Activated CD4-positive, alpha-beta memory T cell treated with anti-CD3 and anti-CD28 coated beads, Interleukin-2, amount 10 ng/mL, durations not matched to agents 7 days and 5 days (primary cell): ENCODE measurements around the gene POR. TPM values are rescaled to one million over a fixed set of nuclear protein-coding genes. Genes with fewer than 3 reads are reported as not detected.

Source experiments
- CTCF ChIA-PET: fragments of 350-600 bp; sonication (Branson Sonifier 250); formaldehyde crosslinking; loops from one replicate; lab custom pipeline; 2021; ENCODE audit warnings: antibody characterized with exemption, inconsistent platforms; lab: Charles Lee
- POLR2A ChIA-PET: fragments of 350-600 bp; sonication (Branson Sonifier 250); formaldehyde crosslinking; loops from one replicate; lab custom pipeline; 2021; ENCODE audit warnings: antibody characterized with exemption; lab: Charles Lee
- DNase-seq: peaks from one replicate; pipeline ENCODE4 v3.0.0-alpha.2; 2020
- H3K27ac Mint-ChIP-seq: one replicate; pipeline ENCODE4 v1.8.0; 2021; ENCODE audit warnings: mild to moderate bottlenecking, mixed read lengths
- H3K27me3 Mint-ChIP-seq: one replicate; pipeline ENCODE4 v1.8.0; 2021; ENCODE audit warnings: mixed read lengths
- H3K36me3 Mint-ChIP-seq: one replicate; pipeline ENCODE4 v1.8.0; 2021; ENCODE audit warnings: low read depth, mixed read lengths
- H3K4me1 Mint-ChIP-seq: one replicate; pipeline ENCODE4 v1.8.0; 2021; ENCODE audit warnings: mixed read lengths
- H3K4me3 Mint-ChIP-seq: one replicate; pipeline ENCODE4 v1.8.0; 2021; ENCODE audit warnings: mild to moderate bottlenecking, mixed read lengths
- H3K9me3 Mint-ChIP-seq: one replicate; pipeline ENCODE4 v1.8.0; 2021; ENCODE audit warnings: mixed read lengths
- total RNA-seq, 2 experiments: library from RNA; stranded (reverse); gene quantifications; one replicate each; pipeline ENCODE4 v1.2.3, GENCODE V29; 2021

POR gene
- total RNA-seq, 2 experiments from 2014 or later: 34.0 to 45.3 TPM

DNA sequence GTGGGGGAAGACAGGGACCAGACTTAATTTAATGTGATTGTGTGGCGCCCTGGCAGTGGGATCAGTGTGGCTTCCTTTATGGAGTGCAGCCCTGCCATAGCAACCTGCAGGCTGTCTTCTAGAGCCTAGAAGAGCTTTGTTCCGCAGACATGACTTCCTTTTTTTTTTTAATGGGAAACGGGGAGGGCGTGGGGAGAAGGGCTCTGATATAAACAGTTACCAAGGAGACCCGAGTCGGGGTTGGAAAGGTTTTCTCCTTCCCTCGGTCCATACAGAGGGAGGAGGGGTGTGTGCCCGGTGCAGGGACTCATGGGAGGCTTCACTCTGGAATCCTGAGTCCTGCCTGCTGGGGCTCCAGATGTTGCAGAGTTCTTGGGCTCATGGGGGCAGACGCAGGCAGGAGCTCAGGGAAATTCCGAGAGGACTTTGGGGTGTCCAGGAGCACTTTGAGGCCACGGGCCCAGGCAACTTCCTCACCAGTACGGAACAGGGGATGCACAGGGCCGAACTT is 52.6 kb downstream of the POR start:
- DNase-seq: no peak
- no peak overlapping the region for H3K27ac Mint-ChIP-seq
- ChIA-PET CTCF (interaction anchor here (0.6 kb wide), 1 partner anchor 53 kb away, joined by 3 read pairs; no protein-coding TSS in a partner anchor), POLR2A (no interaction called here)
- H3K4me3 Mint-ChIP-seq: no peak overlapping the region
- peaks cover 3% of the 10 kb centered on the region for H3K36me3 Mint-ChIP-seq
- H3K4me1 Mint-ChIP-seq: peaks cover 3% of the 10 kb centered on the region
- no peaks in the 10 kb centered on the region for H3K27me3 Mint-ChIP-seq
- no peaks in the 10 kb centered on the region for H3K9me3 Mint-ChIP-seq

DNA sequence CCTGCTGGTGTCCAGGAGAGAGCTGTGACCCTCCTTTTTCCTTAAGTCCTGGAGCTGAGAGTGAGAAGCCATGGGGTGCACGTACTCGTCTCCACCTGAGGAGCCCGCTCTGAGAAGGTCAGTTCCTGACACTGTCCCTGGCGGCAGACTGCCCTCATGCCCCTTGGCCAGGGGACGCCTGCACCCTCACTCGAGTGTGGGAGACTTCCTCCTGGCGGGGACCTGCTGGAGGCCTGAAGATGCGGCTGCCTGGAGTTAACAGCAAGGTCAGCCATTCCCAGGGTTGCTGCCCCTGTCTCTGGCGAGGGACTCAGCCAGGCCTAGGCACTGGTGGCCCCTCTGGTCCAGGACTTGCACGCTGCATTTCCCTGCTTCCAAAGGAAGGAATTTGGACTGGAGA is 53.1 kb downstream of the POR start:
- POLR2A ChIA-PET: no interaction called here
- Mint-ChIP-seq H3K27ac (no peak overlapping the region), H3K4me1 (peaks cover 3% of the 10 kb centered on the region), H3K4me3 (no peak overlapping the region), H3K36me3 (peaks cover 3% of the 10 kb centered on the region), H3K9me3 (no peaks in the 10 kb centered on the region), H3K27me3 (no peaks in the 10 kb centered on the region)
- DNase-seq: no peak
- CTCF ChIA-PET: no interaction called here

DNA sequence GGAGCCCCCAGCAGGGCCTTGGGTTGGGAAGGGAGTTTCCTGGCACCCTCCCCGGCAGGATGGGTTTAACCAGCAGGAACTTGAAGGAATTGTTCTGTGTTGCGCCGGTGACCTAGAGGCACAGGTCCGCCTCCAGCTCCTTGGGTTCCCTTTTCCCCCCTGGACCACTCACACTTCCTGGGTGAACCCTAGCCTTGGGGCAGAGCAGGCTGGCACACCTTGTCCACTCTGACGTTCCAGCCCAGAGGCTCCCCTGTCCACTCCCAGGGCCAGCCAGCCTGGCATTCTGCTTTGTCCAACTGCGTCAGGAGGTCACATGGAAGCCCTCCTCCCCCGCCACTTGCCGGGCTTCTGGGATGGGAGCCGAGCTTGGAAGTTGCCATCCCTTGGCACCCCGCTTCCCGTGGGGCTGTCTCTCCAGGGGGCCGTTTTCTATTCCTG is 53.6 kb downstream of the POR start:
- CTCF ChIA-PET: no interaction called here
- Mint-ChIP-seq H3K4me3 (no peak overlapping the region), H3K27me3 (no peaks in the 10 kb centered on the region), H3K9me3 (no peaks in the 10 kb centered on the region), H3K27ac (no peak overlapping the region), H3K4me1 (peaks cover 3% of the 10 kb centered on the region), H3K36me3 (peaks cover 3% of the 10 kb centered on the region)
- POLR2A ChIA-PET: no interaction called here
- DNase-seq: no peak

DNA sequence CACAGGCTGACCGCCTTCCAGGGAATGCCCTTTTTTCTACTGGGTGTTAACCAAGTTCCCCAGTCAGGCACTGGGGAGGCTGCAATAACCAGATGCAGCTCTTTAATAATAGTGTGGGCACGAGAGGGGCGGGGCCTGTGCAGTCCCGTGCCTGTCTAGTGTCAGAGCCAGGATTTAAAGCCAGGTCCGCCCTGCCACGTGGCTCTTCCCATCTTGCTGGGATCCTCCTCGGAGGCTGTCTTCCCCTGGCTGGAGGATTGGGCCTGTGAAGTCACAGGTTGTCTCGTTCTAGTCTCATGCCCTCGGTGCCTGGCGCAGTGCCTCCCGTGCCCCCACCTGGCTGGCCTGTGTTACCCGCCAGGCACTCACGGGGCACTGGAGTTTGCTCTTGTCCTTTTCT is 54.2 kb downstream of the POR start:
- CTCF ChIA-PET: no interaction called here
- H3K4me3 Mint-ChIP-seq: no peak overlapping the region

DNA sequence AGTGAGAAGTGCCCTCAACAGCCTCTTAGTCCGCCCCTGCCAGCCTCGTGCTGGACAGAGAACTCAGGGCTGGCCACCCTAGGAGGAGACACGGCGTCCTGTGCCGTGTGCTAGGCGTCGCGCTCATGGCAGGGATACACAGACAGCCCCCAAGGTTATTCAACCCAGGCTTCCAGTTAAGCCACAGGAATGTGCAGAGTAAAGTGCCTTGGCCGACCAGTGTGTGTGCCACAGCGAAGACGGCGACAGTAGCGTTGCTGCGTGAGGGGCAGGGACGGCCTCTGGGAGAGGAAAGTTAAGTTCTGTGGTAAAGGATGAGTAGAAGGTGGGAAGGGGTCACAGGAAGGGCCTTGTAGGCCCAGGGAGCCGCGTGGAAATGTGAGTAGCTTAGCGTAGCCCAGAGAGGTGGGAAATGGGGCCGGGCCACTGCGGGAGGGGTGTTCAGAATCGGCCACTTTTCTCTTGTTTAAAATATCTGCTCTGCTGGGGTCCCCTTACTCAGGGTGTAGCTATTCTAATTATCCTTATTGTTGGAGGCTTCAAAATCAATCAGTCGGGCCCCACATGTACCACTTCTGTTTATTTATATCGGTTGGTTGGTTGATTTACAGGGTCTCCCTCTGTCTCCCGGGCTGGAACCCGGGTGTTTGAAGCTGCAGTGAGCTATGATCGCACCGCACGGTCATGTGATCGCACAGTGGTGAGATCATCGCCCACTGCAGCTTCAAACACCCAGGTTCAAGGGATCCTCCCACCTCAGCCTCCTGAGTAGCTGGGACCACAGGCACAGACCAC is 54.9 kb downstream of the POR start:
- ChIA-PET POLR2A (no interaction called here), CTCF (no interaction called here)
- H3K4me1 Mint-ChIP-seq: peaks cover 3% of the 10 kb centered on the region
- no peaks in the 10 kb centered on the region for H3K27me3 Mint-ChIP-seq
- no peak for DNase-seq
- peaks cover 9% of the 10 kb centered on the region for H3K36me3 Mint-ChIP-seq
- H3K27ac Mint-ChIP-seq: no peak overlapping the region
- no peak overlapping the region for H3K4me3 Mint-ChIP-seq
- no peaks in the 10 kb centered on the region for H3K9me3 Mint-ChIP-seq

More for the DNA sequence above, 54.2 kb downstream of the POR start:
- POLR2A ChIA-PET: no interaction called here
- Mint-ChIP-seq H3K27ac (no peak overlapping the region), H3K36me3 (peaks cover 9% of the 10 kb centered on the region), H3K4me1 (peaks cover 3% of the 10 kb centered on the region), H3K27me3 (no peaks in the 10 kb centered on the region), H3K9me3 (no peaks in the 10 kb centered on the region)
- no peak for DNase-seq

DNA sequence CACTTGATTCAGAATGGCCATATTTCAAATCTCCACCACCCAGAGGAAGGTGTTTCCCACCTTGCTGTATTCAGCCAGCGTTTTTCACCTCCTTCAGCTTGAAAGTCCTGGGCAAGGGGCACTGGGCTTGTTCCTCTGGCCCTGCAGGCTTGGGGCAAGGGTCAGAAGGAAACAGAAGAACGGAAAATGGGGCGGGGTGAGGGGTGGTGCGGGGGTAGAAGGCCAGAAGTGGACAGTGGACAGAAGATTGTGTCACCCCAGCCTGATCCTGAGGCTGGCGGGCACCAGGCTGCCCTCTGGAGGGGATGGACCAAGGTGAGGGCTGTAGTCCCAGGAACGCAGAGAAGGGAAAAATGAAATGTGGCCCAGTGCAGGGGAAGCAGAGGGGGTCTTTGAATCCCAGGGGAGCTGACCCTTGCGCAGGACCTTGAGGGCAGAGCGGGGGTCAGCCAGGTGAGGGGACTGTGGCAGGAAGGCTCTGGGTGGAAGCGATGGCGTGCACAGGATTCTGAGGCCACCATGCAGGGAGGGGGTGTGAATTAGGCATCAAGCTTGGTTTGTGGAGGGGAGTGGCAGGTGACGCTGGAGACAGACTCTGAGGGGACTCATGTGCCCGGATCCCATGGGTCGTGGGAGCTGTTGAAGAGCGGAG is 56.5 kb downstream of the POR start:
- Mint-ChIP-seq H3K4me3 (no peak overlapping the region), H3K27ac (no peak overlapping the region), H3K36me3 (peaks cover 9% of the 10 kb centered on the region), H3K27me3 (no peaks in the 10 kb centered on the region), H3K4me1 (peaks cover 3% of the 10 kb centered on the region), H3K9me3 (no peaks in the 10 kb centered on the region)
- CTCF ChIA-PET: no interaction called here
- POLR2A ChIA-PET: no interaction called here
- DNase-seq: no peak

DNA sequence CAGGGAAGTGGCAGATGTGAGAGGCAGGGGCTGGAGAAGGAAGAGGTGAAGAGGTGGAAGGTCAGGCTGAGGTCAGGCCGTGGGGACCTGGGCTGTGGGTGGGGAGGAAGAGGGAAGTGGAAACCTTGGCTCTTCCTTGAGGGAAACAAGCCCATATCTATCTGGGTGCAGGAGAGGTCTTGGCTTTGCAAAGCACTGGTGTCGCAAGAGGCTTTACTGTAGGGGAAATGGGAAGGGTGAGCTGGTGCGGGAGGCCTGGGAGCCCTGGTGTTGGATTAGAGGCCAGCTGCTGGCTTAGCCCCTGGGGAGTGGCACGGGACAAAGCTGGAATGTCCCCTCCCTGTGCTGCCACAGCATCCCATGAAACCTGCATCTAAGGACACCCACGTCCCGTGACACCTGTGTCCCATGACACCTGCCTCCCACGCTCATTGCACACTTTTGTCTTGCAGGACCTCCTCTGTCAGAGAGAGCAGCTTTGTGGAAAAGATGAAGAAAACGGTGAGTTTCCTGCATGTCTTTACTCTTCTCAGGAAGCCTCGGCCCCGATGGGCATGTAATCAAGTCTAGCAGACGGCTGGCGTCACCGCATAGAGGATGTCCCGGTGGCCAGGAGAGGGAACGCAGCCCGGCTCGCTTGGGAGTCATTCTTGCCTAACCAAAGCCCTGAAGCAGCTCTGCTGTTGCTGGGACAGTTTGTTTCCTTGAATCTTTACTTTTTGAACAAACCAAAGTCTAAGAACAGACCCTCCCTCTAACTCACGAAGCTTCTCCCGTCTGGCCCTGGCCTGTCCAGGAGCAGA is 57.2 kb downstream of the POR start:
- CTCF ChIA-PET: no interaction called here
- POLR2A ChIA-PET: no interaction called here
- Mint-ChIP-seq H3K9me3 (no peaks in the 10 kb centered on the region), H3K4me1 (peaks cover 3% of the 10 kb centered on the region), H3K27me3 (no peaks in the 10 kb centered on the region), H3K27ac (no peak overlapping the region), H3K4me3 (no peak overlapping the region), H3K36me3 (peaks cover 9% of the 10 kb centered on the region)
- DNase-seq: no peak

DNA sequence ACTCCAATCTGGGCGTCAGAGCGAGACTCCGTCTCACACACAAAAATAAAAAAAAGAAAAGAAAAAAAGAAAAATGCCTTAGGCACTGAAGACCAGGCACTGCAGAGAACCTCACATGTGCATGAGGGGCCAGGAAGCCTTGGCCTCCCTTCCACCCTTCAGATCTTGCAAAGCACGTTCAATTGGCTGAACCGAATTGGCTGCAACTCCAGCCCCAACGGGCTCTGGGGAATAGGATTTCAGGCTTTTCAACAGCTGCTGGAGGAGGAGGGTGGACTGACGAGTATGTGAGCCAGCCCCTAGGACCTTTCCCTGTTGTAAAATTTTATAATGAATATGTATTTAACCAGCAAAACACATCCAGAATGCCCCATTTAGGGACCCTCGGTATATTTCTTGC is 62.8 kb downstream of the POR start:
- no peaks in the 10 kb centered on the region for H3K27me3 Mint-ChIP-seq
- CTCF ChIA-PET: interaction anchor here (1.9 kb wide), 1 partner anchor 43 kb away, joined by 4 read pairs; no protein-coding TSS in a partner anchor
- no peak for DNase-seq
- POLR2A ChIA-PET: no interaction called here
- H3K9me3 Mint-ChIP-seq: no peaks in the 10 kb centered on the region
- H3K4me1 Mint-ChIP-seq: no peaks in the 10 kb centered on the region
- no peak overlapping the region for H3K27ac Mint-ChIP-seq
- H3K36me3 Mint-ChIP-seq: peaks cover 5% of the 10 kb centered on the region
- H3K4me3 Mint-ChIP-seq: no peak overlapping the region

DNA sequence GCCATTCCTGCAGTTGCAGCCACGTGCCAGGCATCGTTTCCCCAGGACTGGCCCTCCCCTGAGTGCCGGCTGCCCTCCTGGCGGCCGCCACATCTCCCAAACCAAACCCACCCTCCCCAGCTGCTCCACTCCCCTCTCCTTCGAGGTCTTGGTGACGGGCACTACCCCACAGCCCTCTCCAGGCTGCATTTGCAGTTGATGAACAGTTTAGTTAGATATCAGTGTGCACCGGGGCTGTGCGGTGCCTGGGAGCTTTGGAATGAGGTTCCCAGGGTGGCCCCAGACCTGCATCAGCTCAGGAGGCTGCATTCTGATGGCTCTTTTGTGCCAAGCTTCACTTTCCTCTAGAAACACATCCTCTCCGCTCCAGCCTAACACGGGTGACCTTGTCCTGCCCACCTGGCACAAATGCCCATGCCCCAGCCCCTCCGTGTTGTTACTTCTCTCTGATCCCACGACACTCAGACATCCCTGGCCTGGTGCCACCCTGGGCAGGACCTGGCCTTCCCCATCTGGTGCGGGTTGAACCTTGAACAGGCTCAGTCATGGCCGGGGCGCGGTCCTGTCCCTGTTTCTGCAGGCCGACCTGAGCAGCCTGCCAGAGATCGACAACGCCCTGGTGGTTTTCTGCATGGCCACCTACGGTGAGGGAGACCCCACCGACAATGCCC is 64.9 kb downstream of the POR start:
- H3K36me3 Mint-ChIP-seq: no peaks in the 10 kb centered on the region
- no peak overlapping the region for H3K4me3 Mint-ChIP-seq
- POLR2A ChIA-PET: no interaction called here
- H3K9me3 Mint-ChIP-seq: no peaks in the 10 kb centered on the region
- H3K4me1 Mint-ChIP-seq: no peaks in the 10 kb centered on the region
- no peaks in the 10 kb centered on the region for H3K27me3 Mint-ChIP-seq
- CTCF ChIA-PET: no interaction called here
- H3K27ac Mint-ChIP-seq: no peak overlapping the region
- no peak for DNase-seq

DNA sequence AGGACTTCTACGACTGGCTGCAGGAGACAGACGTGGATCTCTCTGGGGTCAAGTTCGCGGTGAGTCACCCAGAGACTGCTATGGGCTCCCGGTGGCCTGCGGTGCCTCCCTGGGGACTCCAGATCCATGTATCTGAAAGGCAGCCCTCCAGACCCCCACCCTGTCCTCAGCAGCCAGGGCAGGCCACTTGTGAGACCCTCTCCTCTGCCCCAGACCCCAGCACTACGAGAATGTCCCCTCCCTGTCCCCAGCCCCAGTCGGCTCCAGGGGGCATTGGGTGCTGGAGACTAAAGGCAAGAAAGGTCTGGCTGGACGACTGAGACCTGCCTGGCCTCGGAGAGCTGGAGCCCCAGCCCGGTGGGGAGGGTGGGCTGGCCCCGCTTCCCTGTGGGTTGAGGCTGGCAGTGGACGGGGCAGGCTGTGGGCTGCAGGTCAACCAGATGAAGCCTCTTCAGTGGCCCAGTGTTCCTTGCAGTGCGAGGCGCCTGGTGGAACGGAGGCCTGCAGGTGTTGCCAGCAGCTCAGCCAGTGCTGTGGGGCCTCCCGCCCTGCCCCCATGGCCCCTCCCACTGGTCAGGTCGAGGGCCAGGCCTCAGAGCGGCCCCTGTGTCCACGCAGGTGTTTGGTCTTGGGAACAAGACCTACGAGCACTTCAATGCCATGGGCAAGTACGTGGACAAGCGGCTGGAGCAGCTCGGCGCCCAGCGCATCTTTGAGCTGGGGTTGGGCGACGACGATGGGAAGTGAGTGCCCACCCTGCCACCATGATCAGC is 65.7 kb downstream of the POR start:
- Mint-ChIP-seq H3K36me3 (no peaks in the 10 kb centered on the region), H3K27me3 (no peaks in the 10 kb centered on the region), H3K4me3 (no peak overlapping the region), H3K27ac (no peak overlapping the region), H3K4me1 (no peaks in the 10 kb centered on the region), H3K9me3 (no peaks in the 10 kb centered on the region)
- no peak for DNase-seq
- POLR2A ChIA-PET: no interaction called here
- CTCF ChIA-PET: no interaction called here

DNA sequence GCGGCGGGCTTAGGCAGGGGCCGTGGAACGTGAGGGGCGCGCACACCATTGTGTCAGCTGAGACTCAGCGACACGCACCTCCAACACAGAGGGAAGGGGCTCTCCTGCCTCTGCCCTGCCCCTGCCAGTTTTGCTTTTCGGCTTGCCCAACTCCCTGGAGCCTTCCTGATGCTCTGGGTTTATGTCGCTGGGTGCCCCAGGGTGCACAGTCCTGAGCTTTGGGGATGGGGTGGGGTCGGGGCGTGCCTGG is 66.2 kb downstream of the POR start:
- H3K9me3 Mint-ChIP-seq: no peaks in the 10 kb centered on the region
- ChIA-PET CTCF (no interaction called here), POLR2A (no interaction called here)
- H3K36me3 Mint-ChIP-seq: no peaks in the 10 kb centered on the region
- H3K27ac Mint-ChIP-seq: no peak overlapping the region
- H3K4me3 Mint-ChIP-seq: no peak overlapping the region
- H3K4me1 Mint-ChIP-seq: no peaks in the 10 kb centered on the region
- no peak for DNase-seq
- no peaks in the 10 kb centered on the region for H3K27me3 Mint-ChIP-seq

DNA sequence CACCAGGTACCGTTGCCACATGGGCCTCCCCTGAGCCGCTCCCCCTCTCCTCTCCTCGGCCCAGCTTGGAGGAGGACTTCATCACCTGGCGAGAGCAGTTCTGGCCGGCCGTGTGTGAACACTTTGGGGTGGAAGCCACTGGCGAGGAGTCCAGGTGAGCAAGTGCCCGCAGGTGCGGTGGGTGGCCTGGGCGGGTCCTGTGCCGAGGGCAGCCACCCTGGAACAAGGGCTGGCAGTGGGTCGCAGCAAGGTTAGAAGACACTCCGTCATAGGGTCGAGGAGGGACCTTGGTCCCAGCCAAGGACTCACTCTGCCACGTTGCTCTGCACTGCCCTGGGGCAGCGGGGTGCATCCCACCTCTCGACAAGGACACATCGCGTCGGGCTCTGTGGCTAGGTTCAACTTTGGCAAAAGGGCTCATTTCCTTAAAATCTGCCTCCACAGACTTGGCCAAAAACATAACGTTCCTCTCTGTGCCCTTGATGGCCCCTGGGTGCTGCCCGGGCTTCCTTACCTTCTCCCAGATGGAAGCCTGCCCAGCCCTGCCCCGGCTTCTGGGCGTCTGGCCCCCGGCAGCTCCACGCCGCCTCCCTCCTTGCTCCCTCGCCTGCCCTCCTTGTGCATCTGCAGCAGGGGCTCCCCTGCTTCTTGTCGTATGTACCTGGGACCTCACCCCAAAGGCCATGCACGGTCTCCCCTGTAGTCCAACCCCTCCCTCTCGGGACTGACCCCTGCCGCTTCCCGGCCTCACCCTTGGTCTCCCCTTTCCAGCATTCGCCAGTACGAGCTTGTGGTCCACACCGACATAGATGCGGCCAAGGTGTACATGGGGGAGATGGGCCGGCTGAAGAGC is 66.7 kb downstream of the POR start:
- POLR2A ChIA-PET: no interaction called here
- H3K27me3 Mint-ChIP-seq: no peaks in the 10 kb centered on the region
- CTCF ChIA-PET: no interaction called here
- H3K9me3 Mint-ChIP-seq: no peaks in the 10 kb centered on the region
- no peak overlapping the region for H3K27ac Mint-ChIP-seq
- no peaks in the 10 kb centered on the region for H3K4me1 Mint-ChIP-seq
- H3K4me3 Mint-ChIP-seq: no peak overlapping the region
- H3K36me3 Mint-ChIP-seq: peaks cover under 1% of the 10 kb centered on the region
- no peak for DNase-seq
